ENCODE measurements around the gene PIP5K1B. TPM values are rescaled to one million over a fixed set of nuclear protein-coding genes. Genes with fewer than 3 reads are reported as not detected.

The PIP5K1B gene
- total RNA-seq = 1 to 10 TPM; 1.2 to 2.6 (median 2.0) TPM

- TF ChIP-seq POLR2A (IDR thresholded peaks at IDR 0.05) = peak in 1 of 2 donors; percentile 57
- TF ChIP-seq CTCF (IDR thresholded peaks at IDR 0.05 in 4 of 5, conservative IDR thresholded peaks at IDR 0.05 in 1 of 5) = peak in 1 of 5 experiments; percentile 23
- H3K27ac ChIP-seq = peak within 1 kb of the TSS; percentile 67 to 79 (median 76)
- in situ Hi-C loops (cut with MboI; ENCODE audit: low sequenced_read_pairs in 4 of 4) (no loop called here), intact Hi-C loops (cut with DNase I; ENCODE audit: low total_unique reads) (loop anchor here (5.0 to 10.0 kb wide), 2 partner anchors 72 to 140 kb away; no protein-coding TSS in a partner anchor)
- H3K4me1 ChIP-seq = peaks cover 9 to 11% of the 10 kb centered on the region in 2 donors
- DNase-seq (peak; percentile 18 to 39), ATAC-seq (peak; percentile 81 to 90)
- no peaks in the 10 kb centered on the region for H3K36me3 ChIP-seq
- no peaks in the 10 kb centered on the region for H3K9me3 ChIP-seq
- H3K4me3 ChIP-seq = peak within 1 kb of the TSS; percentile 67 to 79 (median 76)
- H3K27me3 ChIP-seq = no peaks in the 10 kb centered on the region
Observed at GRCh38 chr9:68704814-68705530, at the start of gene PIP5K1B. TSS of gene PIP5K1B (plus strand) at chr9:68705240. CDS start at chr9:68822615, 117,375 bp downstream.

GRCh38 chr9:68664036-68664435 lies 41.0 kb upstream of the PIP5K1B start:
- H3K4me3 ChIP-seq = no peak overlapping the region
- no peaks in the 10 kb centered on the region for H3K4me1 ChIP-seq
- in situ Hi-C loops (cut with MboI; ENCODE audit: low sequenced_read_pairs in 4 of 4) = loop anchor here in 1 of 4 donors (25.0 kb wide), 1 partner anchor 102 kb away; no protein-coding TSS in a partner anchor
- TF ChIP-seq CTCF (IDR thresholded peaks at IDR 0.05 in 4 of 5, conservative IDR thresholded peaks at IDR 0.05 in 1 of 5) (no peak), POLR2A (IDR thresholded peaks at IDR 0.05) (no peak)
- H3K27me3 ChIP-seq = no peaks in the 10 kb centered on the region
- ATAC-seq = no peak
- DNase-seq = no peak
- no peaks in the 10 kb centered on the region for H3K36me3 ChIP-seq
- intact Hi-C loops (cut with DNase I; ENCODE audit: low total_unique reads) = no loop called here
- no peak overlapping the region for H3K27ac ChIP-seq
- no peaks in the 10 kb centered on the region for H3K9me3 ChIP-seq

- DNase-seq (no peak), ATAC-seq (no peak)
- no peaks in the 10 kb centered on the region for H3K9me3 ChIP-seq
- intact Hi-C loops (cut with DNase I; ENCODE audit: low total_unique reads) (no loop called here), in situ Hi-C loops (cut with MboI; ENCODE audit: low sequenced_read_pairs in 4 of 4) (loop anchor here in 1 of 4 donors (25.0 kb wide), 1 partner anchor 106 kb away; no protein-coding TSS in a partner anchor)
- H3K27ac ChIP-seq = no peak overlapping the region
- H3K4me3 ChIP-seq = no peak overlapping the region
- no peak for TF ChIP-seq POLR2A (IDR thresholded peaks at IDR 0.05)
- TF ChIP-seq CTCF (IDR thresholded peaks at IDR 0.05 in 4 of 5, conservative IDR thresholded peaks at IDR 0.05 in 1 of 5) = no peak
- H3K4me1 ChIP-seq = no peaks in the 10 kb centered on the region
- no peaks in the 10 kb centered on the region for H3K27me3 ChIP-seq
- H3K36me3 ChIP-seq = no peaks in the 10 kb centered on the region
Observed at GRCh38 chr9:68668127-68668526, 36.9 kb upstream of the PIP5K1B start.

- Histone ChIP-seq H3K4me1 (no peaks in the 10 kb centered on the region), H3K4me3 (no peak overlapping the region), H3K9me3 (no peaks in the 10 kb centered on the region), H3K27ac (no peak overlapping the region), H3K36me3 (no peaks in the 10 kb centered on the region), H3K27me3 (no peaks in the 10 kb centered on the region)
- ATAC-seq (no peak), DNase-seq (no peak)
- intact Hi-C loops (cut with DNase I; ENCODE audit: low total_unique reads) = no loop called here
- TF ChIP-seq POLR2A (IDR thresholded peaks at IDR 0.05) = no peak
- no peak for TF ChIP-seq CTCF (IDR thresholded peaks at IDR 0.05 in 4 of 5, conservative IDR thresholded peaks at IDR 0.05 in 1 of 5)
- in situ Hi-C loops (cut with MboI; ENCODE audit: low sequenced_read_pairs in 4 of 4) = loop anchor here in 1 of 4 donors (25.0 kb wide), 1 partner anchor 107 kb away; no protein-coding TSS in a partner anchor
Observed at GRCh38 chr9:68669218-68669617, 35.8 kb upstream of the PIP5K1B start.
